SH-SY5Y (cell line): ENCODE results near the gene ATL3.

ENCODE experiments used
- GATA2 ChIP-seq: IDR thresholded peaks from 2 replicates; pipeline ENCODE4 v1.6.1; 2011; ENCODE audit warnings: mild to moderate bottlenecking, low read depth, low read length
- GATA3 ChIP-seq: IDR thresholded peaks from 2 replicates; pipeline ENCODE4 v1.6.1; 2011; ENCODE audit warnings: low read depth, mild to moderate bottlenecking, low read length, moderate library complexity

DNA sequence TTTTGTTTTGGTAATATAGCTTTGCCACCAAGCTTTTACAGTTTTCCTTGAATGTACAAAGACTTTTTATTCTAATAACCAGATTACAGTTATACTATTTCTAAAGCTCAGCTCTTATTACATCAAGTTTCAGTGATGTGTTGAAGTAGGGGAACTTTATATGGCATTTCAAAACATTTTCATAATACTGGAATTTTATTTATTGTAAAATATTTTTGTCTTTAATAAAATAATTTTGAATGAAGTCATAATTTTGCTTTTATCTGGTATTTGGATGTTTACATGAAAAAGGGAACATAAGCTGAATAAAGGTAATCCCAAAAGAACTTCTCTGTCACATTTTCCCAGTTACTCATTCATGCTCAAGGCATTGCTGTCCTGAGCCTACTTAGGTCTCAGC is 44.9 kb upstream of the ATL3 start:
- TF ChIP-seq GATA2 (no peak), GATA3 (no peak)
